Gastroesophageal sphincter (tissue), 4 donors: ENCODE data around the gene CDH24. TPM values are rescaled to one million over a fixed set of nuclear protein-coding genes. Genes with fewer than 3 reads are reported as not detected.
A peak's percentile ranks its signal among the peaks of the same experiment; 100 is the strongest.

Experiments used
- ATAC-seq: fragments of 150-250 bp; one replicate; pipeline ENCODE4 v1.9.1; 2016; ENCODE audit warnings: mild to moderate bottlenecking, moderate library complexity
- H3K27ac ChIP-seq, 4 donors: fragments of 200-600 bp; sonication (generic) in 3 of 4; 1 replicate in 3 of 4; 2 replicates in 1 of 4; pipeline ENCODE4 v1.5.1; 2016 to 2019
- H3K27me3 ChIP-seq: fragments of 200-600 bp; sonication (generic); one replicate; pipeline ENCODE4 v1.5.1; 2019
- H3K36me3 ChIP-seq, 2 donors: fragments of 200-600 bp; sonication (generic); one replicate each; pipeline ENCODE4 v1.5.1; 2019; ENCODE audit warnings: control low read depth in 1 of 2
- H3K4me1 ChIP-seq, 3 donors: fragments of 200-600 bp; sonication (generic); 1 replicate in 2 of 3; 2 replicates in 1 of 3; pipeline ENCODE4 v1.5.1; 2016 to 2019; ENCODE audit warnings: control low read depth in 2 of 3
- H3K4me3 ChIP-seq, 2 donors: fragments of 200-600 bp; sonication (generic); one replicate each; pipeline ENCODE4 v1.5.1; 2019; ENCODE audit warnings: mild to moderate bottlenecking in 1 of 2, moderate library complexity in 1 of 2
- H3K9me3 ChIP-seq, 3 donors: fragments of 200-600 bp; sonication (generic); one replicate each; pipeline ENCODE4 v1.5.1; 2017 to 2019; ENCODE audit warnings: control low read depth in 2 of 3
- CTCF ChIP-seq, 4 experiments: fragments of 200-600 bp in 2 of 4; fragments of 450-650 bp in 2 of 4; sonication (generic) in 1 of 4; IDR thresholded peaks; one replicate each; pipeline ENCODE4 v1.5.1; 2017 to 2019; ENCODE audit warnings: antibody characterized with exemption in 4 of 4, mild to moderate bottlenecking in 2 of 4, moderate library complexity in 2 of 4
- EP300 ChIP-seq: sonication (generic); formaldehyde crosslinking; IDR thresholded peaks from one replicate; pipeline ENCODE4 v1.6.1; 2017; ENCODE audit warnings: antibody characterized with exemption, mild to moderate bottlenecking
- POLR2A ChIP-seq, 2 donors: fragments of 450-650 bp; IDR thresholded peaks; one replicate each; pipeline ENCODE4 v1.6.1; 2017; ENCODE audit warnings: antibody characterized with exemption in 2 of 2, mild to moderate bottlenecking in 2 of 2, moderate library complexity in 1 of 2
- POLR2AphosphoS5 ChIP-seq: sonication (generic); formaldehyde crosslinking; IDR thresholded peaks from one replicate; pipeline ENCODE4 v1.6.1; 2017; ENCODE audit warnings: antibody characterized with exemption
- WGBS, 2 donors: methylation state at CpG; one replicate each; pipeline ENCODE4 v1.1.5; 2018; ENCODE audit warnings: low coverage in 1 of 2; 5-methylcytosine and 5-hydroxymethylcytosine counted together
- total RNA-seq, 4 donors: library from RNA; depleted of rRNA; stranded (reverse); fragments of >200 nt; gene quantifications; one replicate each; pipeline ENCODE4 v1.1.0, GENCODE V29; 2016

The CDH24 gene
- total RNA-seq, 4 donors from 2014 or later: 1.5 to 3.6 (median 2.6) TPM

GRCh38 chr14:23054000-23054811 lies 3.1 kb downstream of the CDH24 start:
- H3K36me3 ChIP-seq: peaks cover 0 to 7% of the 10 kb centered on the region in 2 donors
- ATAC-seq: no peak
- no peak overlapping the region for H3K4me3 ChIP-seq
- TF ChIP-seq CTCF (IDR thresholded peaks at IDR 0.05) (peak in 1 of 4 experiments; percentile 21), EP300 (no peak), POLR2AphosphoS5 (no peak), POLR2A (IDR thresholded peaks at IDR 0.05) (no peak)
- WGBS, 2 donors: 55 to 80% methylated on average over 3 to 4 of the region's 17 CpGs
- H3K27ac ChIP-seq: no peak overlapping the region
- peaks cover 0 to 26% (median 10%) of the 10 kb centered on the region in 3 donors for H3K4me1 ChIP-seq
- H3K9me3 ChIP-seq: no peaks in the 10 kb centered on the region
- no peaks in the 10 kb centered on the region for H3K27me3 ChIP-seq

- no peak overlapping the region for H3K4me3 ChIP-seq
- H3K27me3 ChIP-seq: no peaks in the 10 kb centered on the region
- TF ChIP-seq EP300 (no peak), POLR2A (IDR thresholded peaks at IDR 0.05) (no peak), CTCF (IDR thresholded peaks at IDR 0.05) (no peak), POLR2AphosphoS5 (no peak)
- H3K27ac ChIP-seq: no peak overlapping the region
- H3K9me3 ChIP-seq: no peaks in the 10 kb centered on the region
- WGBS, 2 donors: 100% methylated on average over 2 of the region's 10 CpGs; no CpG with 5 or more reads in 1 of the 2 donors
- no peak for ATAC-seq
- peaks cover 0 to 26% (median 10%) of the 10 kb centered on the region in 3 donors for H3K4me1 ChIP-seq
- no peaks in the 10 kb centered on the region for H3K36me3 ChIP-seq
These were observed 3.9 kb downstream of the CDH24 start for GRCh38 chr14:23053426-23053825.

GRCh38 chr14:23052671-23053070 lies 4.6 kb downstream of the CDH24 start:
- TF ChIP-seq CTCF (IDR thresholded peaks at IDR 0.05) (no peak), POLR2AphosphoS5 (no peak), POLR2A (IDR thresholded peaks at IDR 0.05) (no peak), EP300 (no peak)
- peaks cover 7% of the 10 kb centered on the region for H3K27me3 ChIP-seq
- H3K4me3 ChIP-seq: no peak overlapping the region
- H3K36me3 ChIP-seq: no peaks in the 10 kb centered on the region
- H3K4me1 ChIP-seq: peaks cover 0 to 22% (median 10%) of the 10 kb centered on the region in 3 donors
- H3K27ac ChIP-seq: no peak overlapping the region
- no peaks in the 10 kb centered on the region for H3K9me3 ChIP-seq
- WGBS, 2 donors: 64 to 92% methylated on average over 2 to 3 of the region's 3 CpGs
- no peak for ATAC-seq

- Histone ChIP-seq H3K36me3 (no peaks in the 10 kb centered on the region), H3K4me1 (peaks cover 0 to 23% (median 10%) of the 10 kb centered on the region in 3 donors), H3K9me3 (no peaks in the 10 kb centered on the region), H3K27ac (no peak overlapping the region), H3K4me3 (no peak overlapping the region), H3K27me3 (peaks cover 11% of the 10 kb centered on the region)
- ATAC-seq: no peak
- WGBS, 2 donors: no CpG with 5 or more reads among the region's 14 CpGs
- TF ChIP-seq CTCF (IDR thresholded peaks at IDR 0.05): peak in 2 of 4 experiments; percentile 4 to 32
- TF ChIP-seq EP300: no peak
- no peak for TF ChIP-seq POLR2AphosphoS5
These were observed 5.1 kb downstream of the CDH24 start for GRCh38 chr14:23052182-23052623.
